ENCODE data around the gene MTERF4. TPM values are rescaled to one million over a fixed set of nuclear protein-coding genes. Genes with fewer than 3 reads are reported as not detected.

Gene MTERF4
- total and polyA plus RNA-seq, 8 donors, result 3.2 to 85.7 (median 29.2) TPM

DNA sequence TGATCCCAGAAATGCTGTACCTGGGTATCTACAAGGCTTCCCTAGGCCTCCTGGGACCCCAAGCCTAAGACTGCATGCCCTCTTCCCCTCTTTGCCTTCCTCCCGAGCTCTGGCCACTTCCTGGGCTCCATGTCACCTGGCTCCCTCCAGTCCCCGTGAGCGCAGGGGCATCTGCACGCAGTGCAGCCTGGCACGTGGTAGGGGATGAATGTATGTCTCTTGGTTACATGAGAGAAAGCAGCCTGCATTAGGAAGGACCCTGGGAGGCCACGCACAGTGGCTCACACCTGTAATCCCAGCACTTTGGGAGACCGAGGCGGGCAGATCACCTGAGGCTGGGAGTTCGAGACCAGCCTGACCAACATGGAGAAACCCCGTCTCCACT is 31.3 kb upstream of the MTERF4 start:
- WGBS, 5 donors, result 96 to 98% (median 97%) methylated on average over 10 of the region's 10 CpGs
- no peak overlapping the region for H3K27ac ChIP-seq
- no peaks in the 10 kb centered on the region for H3K27me3 ChIP-seq
- DNase-seq, result no peak
- H3K36me3 ChIP-seq, result peaks cover 0 to 54% (median 28%) of the 10 kb centered on the region in 4 donors
- TF ChIP-seq POLR2A (IDR thresholded peaks at IDR 0.05) (no peak), EP300 (IDR thresholded peaks at IDR 0.05) (no peak), POLR2AphosphoS5 (IDR thresholded peaks at IDR 0.05) (no peak)
- TF ChIP-seq, protein P1, sequence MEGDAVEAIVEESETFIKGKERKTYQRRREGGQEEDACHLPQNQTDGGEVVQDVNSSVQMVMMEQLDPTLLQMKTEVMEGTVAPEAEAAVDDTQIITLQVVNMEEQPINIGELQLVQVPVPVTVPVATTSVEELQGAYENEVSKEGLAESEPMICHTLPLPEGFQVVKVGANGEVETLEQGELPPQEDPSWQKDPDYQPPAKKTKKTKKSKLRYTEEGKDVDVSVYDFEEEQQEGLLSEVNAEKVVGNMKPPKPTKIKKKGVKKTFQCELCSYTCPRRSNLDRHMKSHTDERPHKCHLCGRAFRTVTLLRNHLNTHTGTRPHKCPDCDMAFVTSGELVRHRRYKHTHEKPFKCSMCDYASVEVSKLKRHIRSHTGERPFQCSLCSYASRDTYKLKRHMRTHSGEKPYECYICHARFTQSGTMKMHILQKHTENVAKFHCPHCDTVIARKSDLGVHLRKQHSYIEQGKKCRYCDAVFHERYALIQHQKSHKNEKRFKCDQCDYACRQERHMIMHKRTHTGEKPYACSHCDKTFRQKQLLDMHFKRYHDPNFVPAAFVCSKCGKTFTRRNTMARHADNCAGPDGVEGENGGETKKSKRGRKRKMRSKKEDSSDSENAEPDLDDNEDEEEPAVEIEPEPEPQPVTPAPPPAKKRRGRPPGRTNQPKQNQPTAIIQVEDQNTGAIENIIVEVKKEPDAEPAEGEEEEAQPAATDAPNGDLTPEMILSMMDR (IDR thresholded peaks at IDR 0.05), result no peak
- no peak overlapping the region for H3K4me3 ChIP-seq
- no peaks in the 10 kb centered on the region for H3K4me1 ChIP-seq
- intact Hi-C loops (cut with DNase I; ENCODE audit: low total_unique reads), result no loop called here
- H3K9me3 ChIP-seq, result no peaks in the 10 kb centered on the region

DNA sequence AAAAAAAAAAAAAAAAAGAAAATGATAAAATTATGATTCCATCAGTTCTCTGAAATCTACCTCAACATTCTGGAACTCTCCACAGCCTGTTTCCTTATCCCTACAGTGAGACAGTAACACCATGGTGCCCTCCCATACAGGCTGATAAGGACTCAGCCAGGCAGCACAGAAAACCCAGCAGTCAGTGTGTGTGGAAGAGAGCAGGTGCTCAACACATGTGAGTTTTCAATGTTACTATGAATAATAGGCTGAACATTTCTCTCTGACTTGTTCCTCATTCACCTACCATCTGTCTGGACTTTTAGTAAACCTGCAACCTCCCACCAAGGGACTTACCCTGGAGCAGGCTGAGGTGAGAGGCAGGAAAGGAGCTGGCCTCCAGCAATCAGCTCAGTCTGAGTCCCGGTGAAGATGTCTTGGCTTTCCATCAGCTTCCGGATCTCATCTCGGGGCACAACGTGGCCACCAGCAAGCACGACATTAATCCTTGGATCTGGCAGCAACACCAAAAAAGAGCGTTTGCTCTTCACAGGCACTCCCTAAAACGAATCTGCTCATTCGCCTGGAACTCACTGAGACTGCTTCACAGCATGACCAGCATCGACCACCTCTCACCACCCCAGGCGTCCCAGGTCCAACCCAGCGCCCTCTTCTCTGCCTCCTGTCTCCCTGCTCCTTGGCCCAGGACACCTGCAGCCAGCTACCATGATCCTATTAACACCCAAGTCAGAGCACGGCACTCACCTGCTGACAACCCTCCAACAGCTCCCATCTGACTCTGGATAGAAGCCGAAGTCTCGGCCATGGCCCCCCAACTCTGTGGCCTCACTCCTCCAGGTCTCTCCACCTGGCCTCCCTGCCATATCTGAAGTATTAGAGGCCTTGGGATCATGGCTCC is 30.7 kb upstream of the MTERF4 start:
- no peak overlapping the region for H3K27ac ChIP-seq
- H3K36me3 ChIP-seq, result peaks cover 0 to 48% (median 22%) of the 10 kb centered on the region in 4 donors
- intact Hi-C loops (cut with DNase I; ENCODE audit: low total_unique reads), result no loop called here
- TF ChIP-seq, protein P1 (IDR thresholded peaks at IDR 0.05), result no peak
- TF ChIP-seq POLR2AphosphoS5 (IDR thresholded peaks at IDR 0.05), result no peak
- TF ChIP-seq EP300 (IDR thresholded peaks at IDR 0.05), result no peak
- TF ChIP-seq POLR2A (IDR thresholded peaks at IDR 0.05), result no peak
- 91 to 96% (median 94%) methylated on average over 14 of the region's 14 CpGs for WGBS, 5 donors
- no peaks in the 10 kb centered on the region for H3K9me3 ChIP-seq
- no peak overlapping the region for H3K4me3 ChIP-seq
- DNase-seq, result no peak
- no peaks in the 10 kb centered on the region for H3K4me1 ChIP-seq
- H3K27me3 ChIP-seq, result no peaks in the 10 kb centered on the region

DNA sequence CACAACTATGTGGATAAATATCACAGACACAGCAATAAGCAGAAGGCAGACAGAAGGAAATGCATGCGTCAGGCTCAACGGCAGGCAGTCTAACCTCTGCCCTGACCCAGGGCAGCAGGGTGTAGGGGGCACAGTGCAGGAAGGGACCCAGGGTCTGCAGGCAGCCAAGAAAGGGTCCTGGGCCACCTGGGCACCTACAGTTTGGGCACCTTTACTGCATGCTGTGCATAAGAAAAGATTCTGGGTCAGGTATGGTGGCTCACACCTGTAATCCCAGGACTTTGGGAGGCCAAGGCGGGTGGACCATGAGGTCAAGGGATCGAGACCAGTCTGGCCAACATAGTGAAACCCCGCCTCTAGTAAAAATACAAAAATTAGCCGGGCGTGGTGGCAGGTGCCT is 29.4 kb upstream of the MTERF4 start:
- no peak for TF ChIP-seq EP300 (IDR thresholded peaks at IDR 0.05)
- TF ChIP-seq, protein P1 (IDR thresholded peaks at IDR 0.05), result no peak
- TF ChIP-seq POLR2A (IDR thresholded peaks at IDR 0.05), result no peak
- TF ChIP-seq POLR2AphosphoS5 (IDR thresholded peaks at IDR 0.05), result no peak
- H3K4me3 ChIP-seq, result no peak overlapping the region
- 92 to 97% (median 96%) methylated on average over 7 of the region's 7 CpGs for WGBS, 5 donors

DNA sequence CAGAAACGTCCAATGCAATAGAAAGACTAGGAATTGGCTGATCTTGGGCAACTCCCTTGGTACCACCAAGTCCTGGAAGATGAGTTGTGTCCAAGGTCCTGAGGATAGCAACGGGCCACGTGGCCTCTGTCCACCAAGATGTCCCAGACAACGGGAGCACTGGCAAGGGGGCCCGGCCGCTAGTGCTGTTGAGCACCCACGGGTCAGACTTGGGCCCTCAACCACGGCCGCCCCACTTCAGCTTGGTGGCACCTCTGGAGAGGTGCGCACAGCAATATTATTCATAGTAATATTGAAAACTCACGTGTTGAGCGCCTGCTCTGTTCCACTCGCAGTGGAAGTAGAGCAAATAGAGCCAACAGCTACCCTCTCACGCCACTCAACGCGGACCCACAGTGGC is 28.2 kb upstream of the MTERF4 start:
- no peak for TF ChIP-seq POLR2A (IDR thresholded peaks at IDR 0.05)
- TF ChIP-seq EP300 (IDR thresholded peaks at IDR 0.05), result no peak
- TF ChIP-seq, protein P1 (IDR thresholded peaks at IDR 0.05), result no peak
- TF ChIP-seq POLR2AphosphoS5 (IDR thresholded peaks at IDR 0.05), result no peak
- no peaks in the 10 kb centered on the region for H3K27me3 ChIP-seq
- no peaks in the 10 kb centered on the region for H3K9me3 ChIP-seq
- no peak overlapping the region for H3K4me3 ChIP-seq
- peaks cover 0 to 37% (median 10%) of the 10 kb centered on the region in 4 donors for H3K36me3 ChIP-seq
- 90 to 96% (median 94%) methylated on average over 16 of the region's 16 CpGs for WGBS, 5 donors
- intact Hi-C loops (cut with DNase I; ENCODE audit: low total_unique reads), result no loop called here
- no peaks in the 10 kb centered on the region for H3K4me1 ChIP-seq
- H3K27ac ChIP-seq, result no peak overlapping the region
- DNase-seq, result no peak

More for the DNA sequence above, 29.4 kb upstream of the MTERF4 start:
- no peaks in the 10 kb centered on the region for H3K27me3 ChIP-seq
- H3K4me1 ChIP-seq, result no peaks in the 10 kb centered on the region
- H3K27ac ChIP-seq, result no peak overlapping the region
- intact Hi-C loops (cut with DNase I; ENCODE audit: low total_unique reads), result no loop called here
- no peak for DNase-seq
- H3K9me3 ChIP-seq, result no peaks in the 10 kb centered on the region
- H3K36me3 ChIP-seq, result peaks cover 0 to 43% (median 13%) of the 10 kb centered on the region in 4 donors
